A549 (cell line): ENCODE data around the gene STAU1.

ENCODE experiments used
- FOSL2 ChIP-seq, 2 experiments: fragments of 450-650 bp in 1 of 2; fragments of >200 bp in 1 of 2; sonication (Bioruptor Twin) in 1 of 2; formaldehyde crosslinking; IDR thresholded peaks; 2 replicates each; pipeline versions ENCODE4 v1.5.0 to v1.6.1; 2016 to 2020; ENCODE audit warnings: mild to moderate bottlenecking in 1 of 2, moderate library complexity in 1 of 2
- MYC ChIP-seq: IDR thresholded peaks from 2 replicates; pipeline ENCODE4 v1.6.1; 2012; ENCODE audit warnings: mild to moderate bottlenecking, inconsistent platforms, low read length, improper control_type of control experiment, borderline replicate concordance
- NPAS2 ChIP-seq: fragments of 250-450 bp; sonication (Bioruptor Pico); IDR thresholded peaks from 2 replicates; pipeline ENCODE4 v1.8.0; 2022; ENCODE audit warnings: mild to moderate bottlenecking, moderate library complexity, borderline replicate concordance
- POLR2A ChIP-seq: IDR thresholded peaks from 2 replicates; pipeline ENCODE4 v1.6.1; 2012; ENCODE audit warnings: mild to moderate bottlenecking, low read length
- ZFP36 ChIP-seq: fragments of 450-650 bp; IDR thresholded peaks from 2 replicates; pipeline ENCODE4 v1.6.1; 2014; ENCODE audit warnings: borderline replicate concordance; ENCODE audit not compliant: partially characterized antibody

- no peak for TF ChIP-seq ZFP36
- TF ChIP-seq MYC, result no peak
- no peak for TF ChIP-seq POLR2A
- TF ChIP-seq FOSL2 (IDR thresholded peaks at IDR 0.05), result no peak
- no peak for TF ChIP-seq FOSL2 (CRISPR knock-in tag; IDR thresholded peaks at IDR 0.05)
- TF ChIP-seq NPAS2 (CRISPR knock-in tag), result no peak
Observed at GRCh38 chr20:49169547-49169946, 18.6 kb downstream of the STAU1 start.
